Ishikawa (cell line): ENCODE measurements around the gene NAPB.
A peak's percentile ranks its signal among the peaks of the same experiment; 100 is the strongest.

ENCODE experiments used
- EP300 ChIP-seq: IDR thresholded peaks from 2 replicates; pipeline ENCODE4 v1.6.1; 2012; ENCODE audit warnings: borderline replicate concordance
- TF ChIP-seq, protein P1 (sequence below): IDR thresholded peaks from 2 replicates; pipeline ENCODE4 v1.6.1; 2012

- TF ChIP-seq EP300, result peak; percentile 24; the same call in 1 of the 2 replicates
- TF ChIP-seq, protein P1, sequence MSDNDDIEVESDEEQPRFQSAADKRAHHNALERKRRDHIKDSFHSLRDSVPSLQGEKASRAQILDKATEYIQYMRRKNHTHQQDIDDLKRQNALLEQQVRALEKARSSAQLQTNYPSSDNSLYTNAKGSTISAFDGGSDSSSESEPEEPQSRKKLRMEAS, result peak; percentile 79
Measured at GRCh38 chr20:23357767-23358562, 63.3 kb downstream of the NAPB start.
